DOHH2 (cell line): ENCODE measurements around the gene CEP112.

Source experiments
- EZH2phosphoT487 ChIP-seq: fragments of 200-600 bp; sonication (generic); IDR thresholded peaks from 2 replicates; pipeline ENCODE4 v1.6.1; 2017; ENCODE audit warnings: borderline replicate concordance, mild to moderate bottlenecking, antibody characterized with exemption, low read length, moderate library complexity, mixed read lengths
- TF ChIP-seq, protein P1 (sequence below): fragments of 200-600 bp; sonication (generic); IDR thresholded peaks from one replicate; pipeline ENCODE4 v1.5.1; 2014; ENCODE audit warnings: antibody characterized with exemption, mild to moderate bottlenecking, low read depth, low read length; ENCODE audit not compliant: poor library complexity, severe bottlenecking

DNA sequence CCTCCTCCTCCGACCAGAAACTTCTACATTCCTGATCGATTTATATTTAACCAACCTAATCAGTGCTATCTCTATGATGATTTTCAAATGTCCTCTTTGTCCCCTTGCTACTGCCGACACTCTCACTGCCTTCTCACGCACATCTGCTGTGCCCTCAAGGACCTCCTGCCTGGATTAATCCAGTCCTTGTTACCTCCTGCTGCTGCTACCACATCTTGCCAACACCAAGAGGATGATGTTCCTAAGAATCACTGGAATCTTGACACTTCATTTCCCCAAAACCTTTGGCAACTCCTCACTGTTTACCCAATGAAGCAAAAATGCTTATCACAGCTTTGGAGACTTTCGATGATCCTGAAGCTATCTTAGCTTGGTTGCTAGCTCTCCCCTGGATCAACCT is 343.2 kb downstream of the CEP112 start:
- TF ChIP-seq, protein P1, sequence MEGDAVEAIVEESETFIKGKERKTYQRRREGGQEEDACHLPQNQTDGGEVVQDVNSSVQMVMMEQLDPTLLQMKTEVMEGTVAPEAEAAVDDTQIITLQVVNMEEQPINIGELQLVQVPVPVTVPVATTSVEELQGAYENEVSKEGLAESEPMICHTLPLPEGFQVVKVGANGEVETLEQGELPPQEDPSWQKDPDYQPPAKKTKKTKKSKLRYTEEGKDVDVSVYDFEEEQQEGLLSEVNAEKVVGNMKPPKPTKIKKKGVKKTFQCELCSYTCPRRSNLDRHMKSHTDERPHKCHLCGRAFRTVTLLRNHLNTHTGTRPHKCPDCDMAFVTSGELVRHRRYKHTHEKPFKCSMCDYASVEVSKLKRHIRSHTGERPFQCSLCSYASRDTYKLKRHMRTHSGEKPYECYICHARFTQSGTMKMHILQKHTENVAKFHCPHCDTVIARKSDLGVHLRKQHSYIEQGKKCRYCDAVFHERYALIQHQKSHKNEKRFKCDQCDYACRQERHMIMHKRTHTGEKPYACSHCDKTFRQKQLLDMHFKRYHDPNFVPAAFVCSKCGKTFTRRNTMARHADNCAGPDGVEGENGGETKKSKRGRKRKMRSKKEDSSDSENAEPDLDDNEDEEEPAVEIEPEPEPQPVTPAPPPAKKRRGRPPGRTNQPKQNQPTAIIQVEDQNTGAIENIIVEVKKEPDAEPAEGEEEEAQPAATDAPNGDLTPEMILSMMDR, result no peak
- no peak for TF ChIP-seq EZH2phosphoT487
